ENCODE data around the gene NCOA3. TPM values are rescaled to one million over a fixed set of nuclear protein-coding genes. Genes with fewer than 3 reads are reported as not detected.

NCOA3 gene
- total RNA-seq, 1 experiment from 2014 or later = 23.3 TPM

- Histone ChIP-seq H2BK12ac (ENCODE audit: insufficient read length, low read depth, low read length) (no peak overlapping the region), H4K8ac (replicated peaks; ENCODE audit: insufficient read length, low read depth, low read length) (no peak overlapping the region), H2BK20ac (ENCODE audit: low read depth, low read length, poor library complexity, severe bottlenecking) (no peak overlapping the region), H3K4ac (ENCODE audit: low read depth, low read length) (no peak overlapping the region), H3K79me1 (ENCODE audit: insufficient read depth, low read depth, low read length, poor library complexity, severe bottlenecking) (no peaks in the 10 kb centered on the region), H3K4me2 (ENCODE audit: insufficient read depth, insufficient read length, low read length) (no peak overlapping the region), H3K56ac (ENCODE audit: insufficient read length, low read depth, low read length) (no peak overlapping the region), H4K5ac (ENCODE audit: insufficient read length, low read depth, low read length) (no peak overlapping the region), H4K20me1 (ENCODE audit: control insufficient read depth, insufficient read depth, insufficient read length) (no peaks in the 10 kb centered on the region), H2AK5ac (ENCODE audit: insufficient read length, low read length) (no peak overlapping the region), H4K91ac (ENCODE audit: insufficient read length, low read depth, low read length) (no peak overlapping the region), H3K9ac (ENCODE audit: extremely low read depth, insufficient read length, low read length) (no peak overlapping the region), H2BK5ac (ENCODE audit: insufficient read length, low read length) (no peak overlapping the region), H3K18ac (ENCODE audit: insufficient read length, low read depth, low read length) (no peak overlapping the region), H3K9me3 (ENCODE audit: control insufficient read depth, low read depth, low read length) (no peaks in the 10 kb centered on the region), H3K27ac (ENCODE audit: insufficient read length, low read depth, low read length) (no peak overlapping the region), H3K27me3 (ENCODE audit: insufficient read depth, low read length) (no peaks in the 10 kb centered on the region), H2AFZ (ENCODE audit: low read length) (no peak overlapping the region), H3T11ph (ENCODE audit: low read length) (no peak overlapping the region), H3K23ac (ENCODE audit: insufficient read length, low read depth, low read length) (no peak overlapping the region), H3K23me2 (ENCODE audit: insufficient read length, low read depth, low read length, poor library complexity, severe bottlenecking) (no peaks in the 10 kb centered on the region), H3K14ac (ENCODE audit: insufficient read depth, low read length) (no peak overlapping the region), H3K4me1 (ENCODE audit: insufficient read depth, low read length) (peaks cover 2% of the 10 kb centered on the region; the same call in 1 of the 2 replicates), H2BK120ac (ENCODE audit: low read depth, low read length, poor library complexity, severe bottlenecking) (no peak overlapping the region), H3K79me2 (ENCODE audit: insufficient read depth, low read length) (no peaks in the 10 kb centered on the region), H2BK15ac (ENCODE audit: low read depth, low read length) (no peak overlapping the region)
- TF ChIP-seq CTCF (conservative IDR thresholded peaks at IDR 0.05) = no peak
- no peaks in the 10 kb centered on the region for H3K27me3 Mint-ChIP-seq (ENCODE audit: low read depth)
- WGBS (ENCODE audit: extremely low coverage, insufficient read length, low lambda C conversion rate) = no CpG with 5 or more reads among the region's 7 CpGs
- H3K4me1 Mint-ChIP-seq = peaks cover 34 to 49% of the 10 kb centered on the region in 2 experiments
- peak overlapping the region; percentile 77 to 99 (median 87); a peak in 5 of 7 replicates for H3K27ac Mint-ChIP-seq
- no peaks in the 10 kb centered on the region for H3K9me3 Mint-ChIP-seq
- peaks cover 28 to 55% (median 49%) of the 10 kb centered on the region in 3 experiments for H3K36me3 Mint-ChIP-seq (ENCODE audit: insufficient read depth in 1 of 3, low read depth in 3 of 3)
- no peak for DNase-seq
- no peak overlapping the region for H3K4me3 Mint-ChIP-seq
Observed at GRCh38 chr20:47647994-47648393, 146.3 kb downstream of the NCOA3 start.

Measured in H9 (cell line).